GM18909 (cell line): ENCODE data around the gene SIM2.
"Not testable (repeated sequence)": the region's sequence is repeated elsewhere in the genome, so short reads cannot be mapped to it uniquely, and the experiment has no call there.

ENCODE experiments used
- ATAC-seq: cut with Tn5 transposase; IDR thresholded peaks from one replicate; pipeline ENCODE4 v1.9.1; 2021; ENCODE audit warnings: mild to moderate bottlenecking; ENCODE audit not compliant: unreplicated experiment, poor library complexity

Gene SIM2

GRCh38 chr21:36698981-36699545 is at the start of gene SIM2:
SIM2 (plus strand) TSS chr21:36699115; CDS start chr21:36699747, 632 bp downstream.
- no peak for ATAC-seq

- ATAC-seq, result no peak
Measured at GRCh38 chr21:36654324-36654723, 44.6 kb upstream of the SIM2 start.

- ATAC-seq, result no peak
Measured at GRCh38 chr21:36654796-36655325, 44.1 kb upstream of the SIM2 start.

GRCh38 chr21:36656138-36656537 is 42.8 kb upstream of the SIM2 start:
- no peak for ATAC-seq

GRCh38 chr21:36657290-36657689 is 41.6 kb upstream of the SIM2 start:
- ATAC-seq, result not testable (repeated sequence)

- no peak for ATAC-seq
Measured at GRCh38 chr21:36657999-36658398, 40.9 kb upstream of the SIM2 start.

- no peak for ATAC-seq
Measured at GRCh38 chr21:36658926-36659325, 40.0 kb upstream of the SIM2 start.

GRCh38 chr21:36661511-36662309 is 37.2 kb upstream of the SIM2 start:
- ATAC-seq, result no peak

- no peak for ATAC-seq
Measured at GRCh38 chr21:36663033-36663855, 35.7 kb upstream of the SIM2 start.

GRCh38 chr21:36664662-36664990 is 34.3 kb upstream of the SIM2 start:
- no peak for ATAC-seq

- ATAC-seq, result no peak
Measured at GRCh38 chr21:36665806-36666205, 33.1 kb upstream of the SIM2 start.

- no peak for ATAC-seq
Measured at GRCh38 chr21:36668713-36669112, 30.2 kb upstream of the SIM2 start.

GRCh38 chr21:36671836-36672235 is 27.1 kb upstream of the SIM2 start:
- no peak for ATAC-seq

GRCh38 chr21:36672296-36672695 is 26.6 kb upstream of the SIM2 start:
- not testable (repeated sequence) for ATAC-seq

GRCh38 chr21:36672737-36673136 is 26.2 kb upstream of the SIM2 start:
- ATAC-seq, result no peak

GRCh38 chr21:36676039-36676950 is 22.6 kb upstream of the SIM2 start:
- no peak for ATAC-seq

GRCh38 chr21:36677443-36677842 is 21.5 kb upstream of the SIM2 start:
- ATAC-seq, result no peak

GRCh38 chr21:36678538-36678937 is 20.4 kb upstream of the SIM2 start:
- no peak for ATAC-seq

GRCh38 chr21:36681117-36681631 is 17.7 kb upstream of the SIM2 start:
- ATAC-seq, result no peak
